Measurements from ENCODE around the gene PIP4K2C. TPM values are rescaled to one million over a fixed set of nuclear protein-coding genes. Genes with fewer than 3 reads are reported as not detected.
"Not testable (repeated sequence)": the region's sequence is repeated elsewhere in the genome, so short reads cannot be mapped to it uniquely, and the experiment has no call there.

The PIP4K2C gene
- total RNA-seq, 4 donors from 2014 or later: 22.7 to 30.7 (median 29.0) TPM

DNA sequence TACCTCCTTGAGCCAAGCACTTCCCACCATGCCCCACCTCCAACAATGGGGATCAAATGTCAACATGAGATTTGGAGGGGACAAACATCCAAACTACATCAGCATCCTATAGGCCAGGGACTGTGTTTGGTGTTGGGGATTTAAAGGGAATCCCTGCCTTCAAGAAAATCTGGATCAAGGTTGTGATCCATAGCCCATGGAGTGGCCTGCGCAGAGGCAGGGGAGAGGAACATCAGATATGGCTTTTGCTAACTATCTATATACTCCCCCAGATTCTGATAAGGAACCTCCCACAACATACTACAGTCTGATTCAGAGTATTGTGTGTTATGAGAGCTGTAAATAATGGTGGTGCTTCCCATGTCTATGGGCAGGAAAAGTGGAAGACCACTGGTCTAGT, 36.1 kb upstream of the PIP4K2C start:
- H3K27me3 ChIP-seq: peaks cover 0 to 10% (median 2%) of the 10 kb centered on the region in 4 donors
- H3K4me3 ChIP-seq: no peak overlapping the region
- intact Hi-C loops (cut with DNase I): no loop called here
- no peaks in the 10 kb centered on the region for H3K9me3 ChIP-seq
- TF ChIP-seq, protein P1, sequence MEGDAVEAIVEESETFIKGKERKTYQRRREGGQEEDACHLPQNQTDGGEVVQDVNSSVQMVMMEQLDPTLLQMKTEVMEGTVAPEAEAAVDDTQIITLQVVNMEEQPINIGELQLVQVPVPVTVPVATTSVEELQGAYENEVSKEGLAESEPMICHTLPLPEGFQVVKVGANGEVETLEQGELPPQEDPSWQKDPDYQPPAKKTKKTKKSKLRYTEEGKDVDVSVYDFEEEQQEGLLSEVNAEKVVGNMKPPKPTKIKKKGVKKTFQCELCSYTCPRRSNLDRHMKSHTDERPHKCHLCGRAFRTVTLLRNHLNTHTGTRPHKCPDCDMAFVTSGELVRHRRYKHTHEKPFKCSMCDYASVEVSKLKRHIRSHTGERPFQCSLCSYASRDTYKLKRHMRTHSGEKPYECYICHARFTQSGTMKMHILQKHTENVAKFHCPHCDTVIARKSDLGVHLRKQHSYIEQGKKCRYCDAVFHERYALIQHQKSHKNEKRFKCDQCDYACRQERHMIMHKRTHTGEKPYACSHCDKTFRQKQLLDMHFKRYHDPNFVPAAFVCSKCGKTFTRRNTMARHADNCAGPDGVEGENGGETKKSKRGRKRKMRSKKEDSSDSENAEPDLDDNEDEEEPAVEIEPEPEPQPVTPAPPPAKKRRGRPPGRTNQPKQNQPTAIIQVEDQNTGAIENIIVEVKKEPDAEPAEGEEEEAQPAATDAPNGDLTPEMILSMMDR (IDR thresholded peaks at IDR 0.05): no peak
- TF ChIP-seq POLR2AphosphoS5 (IDR thresholded peaks at IDR 0.05) (no peak), POLR2A (IDR thresholded peaks at IDR 0.05; ENCODE audit: low read depth) (no peak), EP300 (IDR thresholded peaks at IDR 0.05) (no peak)
- H3K27ac ChIP-seq (replicated peaks in 1 of 4): no peak overlapping the region
- no peaks in the 10 kb centered on the region for H3K36me3 ChIP-seq
- H3K4me1 ChIP-seq: peaks cover 4 to 9% (median 8%) of the 10 kb centered on the region in 4 donors
- no peak for DNase-seq (ENCODE audit: extremely low spot score)
- WGBS: 100% methylated on average over 1 of the region's 1 CpG

DNA sequence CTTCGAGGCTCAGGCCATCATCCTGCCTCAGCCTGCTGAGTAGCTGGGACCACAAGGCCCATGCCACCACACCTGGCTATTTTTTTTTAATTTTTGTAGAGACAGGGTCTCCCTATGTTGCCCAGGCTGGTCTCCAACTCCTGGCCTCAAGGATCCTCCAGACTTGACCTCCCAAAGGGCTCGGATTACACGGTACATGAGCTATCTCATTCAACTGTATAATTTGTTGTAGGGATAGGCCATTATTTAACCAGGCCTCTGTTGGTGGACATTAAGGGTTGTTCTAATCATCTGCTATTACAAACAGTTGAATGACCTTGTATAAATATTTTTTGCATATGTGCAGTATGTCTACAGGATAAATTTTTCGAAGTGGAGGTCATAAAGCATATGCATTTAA, 32.1 kb upstream of the PIP4K2C start:
- intact Hi-C loops (cut with DNase I): no loop called here
- Histone ChIP-seq H3K9me3 (no peaks in the 10 kb centered on the region), H3K27ac (replicated peaks in 1 of 4) (no peak overlapping the region), H3K4me3 (no peak overlapping the region), H3K27me3 (no peaks in the 10 kb centered on the region), H3K36me3 (no peaks in the 10 kb centered on the region), H3K4me1 (no peaks in the 10 kb centered on the region)
- WGBS: 89% methylated on average over 4 of the region's 4 CpGs
- no peak for DNase-seq (ENCODE audit: extremely low spot score)
- TF ChIP-seq, protein P1 (IDR thresholded peaks at IDR 0.05): no peak
- no peak for TF ChIP-seq EP300 (IDR thresholded peaks at IDR 0.05)
- no peak for TF ChIP-seq POLR2AphosphoS5 (IDR thresholded peaks at IDR 0.05)
- TF ChIP-seq POLR2A (IDR thresholded peaks at IDR 0.05; ENCODE audit: low read depth): no peak

DNA sequence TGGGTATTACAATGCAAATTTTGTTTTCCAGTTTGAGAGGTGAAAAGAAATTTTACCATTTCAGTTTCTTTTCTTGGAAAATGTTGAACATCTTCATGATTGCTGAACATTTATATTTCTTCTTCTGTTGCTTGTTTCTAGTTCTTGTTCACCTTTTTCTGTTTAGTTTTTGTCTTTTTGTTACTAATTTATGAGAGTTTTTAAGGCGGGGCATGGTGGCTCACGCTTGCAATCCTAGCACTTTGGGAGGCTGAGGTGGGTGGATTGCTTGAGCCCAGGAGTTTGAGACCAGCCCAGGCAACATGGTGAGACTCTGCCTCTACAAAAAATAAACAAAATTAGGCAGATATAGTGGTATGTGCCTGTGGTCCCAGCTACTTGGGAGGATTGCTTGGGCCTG, 30.5 kb upstream of the PIP4K2C start:
- intact Hi-C loops (cut with DNase I): no loop called here
- no peaks in the 10 kb centered on the region for H3K4me1 ChIP-seq
- no peaks in the 10 kb centered on the region for H3K9me3 ChIP-seq
- DNase-seq (ENCODE audit: extremely low spot score): no peak
- H3K4me3 ChIP-seq: no peak overlapping the region
- TF ChIP-seq POLR2AphosphoS5 (IDR thresholded peaks at IDR 0.05): no peak
- TF ChIP-seq, protein P1 (IDR thresholded peaks at IDR 0.05): no peak
- no peak for TF ChIP-seq POLR2A (IDR thresholded peaks at IDR 0.05; ENCODE audit: low read depth)
- no peak for TF ChIP-seq EP300 (IDR thresholded peaks at IDR 0.05)
- H3K27me3 ChIP-seq: no peaks in the 10 kb centered on the region
- peaks cover 0 to 3% (median 0%) of the 10 kb centered on the region in 4 donors for H3K36me3 ChIP-seq
- WGBS: 94% methylated on average over 2 of the region's 2 CpGs
- no peak overlapping the region for H3K27ac ChIP-seq (replicated peaks in 1 of 4)

DNA sequence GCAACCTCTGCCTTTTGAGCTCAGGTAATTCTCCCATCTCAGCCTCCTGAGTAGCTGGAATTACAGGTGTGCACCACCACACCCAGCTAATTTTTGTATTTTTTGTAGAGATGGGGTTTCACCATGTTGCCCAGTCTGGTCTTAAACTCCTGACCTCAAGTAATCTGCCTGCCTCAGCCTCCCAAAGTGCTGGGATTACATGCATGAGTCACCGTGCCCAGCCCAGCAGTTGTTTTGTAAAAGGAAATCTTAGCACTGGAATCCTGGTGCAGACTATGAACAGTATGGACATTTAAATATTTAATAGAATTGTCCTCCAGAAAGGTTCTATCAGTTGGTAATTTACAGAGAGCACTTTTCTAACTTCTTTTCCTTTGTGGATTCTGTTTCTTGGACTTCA, 29.9 kb upstream of the PIP4K2C start:
- intact Hi-C loops (cut with DNase I); H3K4me3 ChIP-seq; H3K27ac ChIP-seq (replicated peaks in 1 of 4); H3K4me1 ChIP-seq; H3K27me3 ChIP-seq; H3K36me3 ChIP-seq; H3K9me3 ChIP-seq; DNase-seq (ENCODE audit: extremely low spot score): not testable (repeated sequence)
- 86% methylated on average over 1 of the region's 1 CpG for WGBS

DNA sequence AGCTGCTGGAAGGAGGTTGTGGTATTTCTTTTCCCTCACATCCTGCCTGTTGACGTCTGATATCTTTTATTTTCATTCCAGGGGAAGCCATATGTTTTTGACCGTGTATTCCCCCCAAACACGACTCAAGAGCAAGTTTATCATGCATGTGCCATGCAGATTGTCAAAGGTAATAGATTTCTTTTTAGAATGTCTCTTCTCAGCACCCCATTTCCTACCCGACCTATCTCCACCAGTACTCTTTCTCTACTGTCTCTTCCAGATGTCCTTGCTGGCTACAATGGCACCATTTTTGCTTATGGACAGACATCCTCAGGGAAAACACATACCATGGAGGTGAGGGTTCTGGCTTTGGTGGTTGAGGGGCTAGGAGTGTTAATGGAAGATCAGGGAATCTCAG, 27.6 kb upstream of the PIP4K2C start:
- Histone ChIP-seq H3K4me1 (no peaks in the 10 kb centered on the region), H3K4me3 (no peak overlapping the region), H3K36me3 (peaks cover 0 to 4% (median 2%) of the 10 kb centered on the region in 4 donors), H3K27ac (replicated peaks in 1 of 4) (no peak overlapping the region), H3K27me3 (peaks cover 0 to 6% (median 2%) of the 10 kb centered on the region in 4 donors), H3K9me3 (no peaks in the 10 kb centered on the region)
- DNase-seq (ENCODE audit: extremely low spot score): no peak
- WGBS: 57% methylated on average over 4 of the region's 4 CpGs
- intact Hi-C loops (cut with DNase I): no loop called here
- TF ChIP-seq POLR2AphosphoS5 (IDR thresholded peaks at IDR 0.05) (no peak), POLR2A (IDR thresholded peaks at IDR 0.05; ENCODE audit: low read depth) (no peak), EP300 (IDR thresholded peaks at IDR 0.05) (no peak)
- TF ChIP-seq, protein P1 (IDR thresholded peaks at IDR 0.05): no peak

All from esophagus muscularis mucosa (tissue), 4 donors.